H1 (cell line): Measurements from ENCODE around the gene TIMM23. TPM values are rescaled to one million over a fixed set of nuclear protein-coding genes. Genes with fewer than 3 reads are reported as not detected.

ENCODE experiments used
- BCL11A ChIP-seq, 2 experiments: IDR thresholded peaks; one replicate each; pipeline ENCODE4 v1.6.1; 2011; ENCODE audit warnings: low read depth in 2 of 2, low read length in 2 of 2, mild to moderate bottlenecking in 2 of 2
- HDAC2 ChIP-seq, 2 experiments: fragments of 300-600 bp in 1 of 2; sonication (generic) in 1 of 2; IDR thresholded peaks; 2 replicates each; pipeline ENCODE4 v1.6.1; 2011 to 2012; ENCODE audit warnings: low read depth in 2 of 2, low read length in 2 of 2, mild to moderate bottlenecking in 2 of 2, moderate library complexity in 2 of 2, borderline replicate concordance in 1 of 2, inconsistent platforms in 1 of 2
- TAF7 ChIP-seq: optimal IDR thresholded peaks from 2 replicates; pipeline ENCODE3; 2011; ENCODE audit warnings: low read depth, mild to moderate bottlenecking, inconsistent platforms, low read length, moderate library complexity, borderline replicate concordance
- TEAD4 ChIP-seq: IDR thresholded peaks from 2 replicates; pipeline ENCODE4 v1.6.1; 2012; ENCODE audit warnings: low read depth, low read length, inconsistent platforms, mixed read lengths
- polyA plus RNA-seq, 7 experiments: library from polyadenylated mRNA; depleted of rRNA in 3 of 7; stranded (reverse) in 5 of 7; unstranded in 2 of 7; fragments of >200 nt in 5 of 7; fragments of 200-250 nt in 2 of 7; gene quantifications; 1 replicate in 5 of 7; 2 replicates in 1 of 7; 4 replicates in 1 of 7; pipeline versions ENCODE4 v1.2.1 to v1.2.3, GENCODE V29; 2011 to 2013; ENCODE audit warnings: missing spikeins in 2 of 7, mixed read lengths in 2 of 7
- small RNA-seq: library from polyadenylated mRNA; stranded (forward); fragments of <200 nt; extraction: miRNeasy Mini kit (QIAGEN cat#:217004); gene quantifications from one replicate; pipeline ENCODE3, GENCODE V24; 2013; ENCODE audit not compliant: insufficient read depth
- total RNA-seq: library from RNA; stranded (reverse); fragmentation: NEBNext Ultra II Directional; extraction: Animal tissue kit (Norgen Biotek cat#: 25700); gene quantifications from 2 replicates; pipeline ENCODE4 v1.2.1, GENCODE V29; 2021

Gene TIMM23
- total and polyA plus RNA-seq, 2 of the 8 experiments (the other 6 are each of a cell fraction or from before 2014, with no cell fraction given) = 101 to 130 TPM

DNA sequence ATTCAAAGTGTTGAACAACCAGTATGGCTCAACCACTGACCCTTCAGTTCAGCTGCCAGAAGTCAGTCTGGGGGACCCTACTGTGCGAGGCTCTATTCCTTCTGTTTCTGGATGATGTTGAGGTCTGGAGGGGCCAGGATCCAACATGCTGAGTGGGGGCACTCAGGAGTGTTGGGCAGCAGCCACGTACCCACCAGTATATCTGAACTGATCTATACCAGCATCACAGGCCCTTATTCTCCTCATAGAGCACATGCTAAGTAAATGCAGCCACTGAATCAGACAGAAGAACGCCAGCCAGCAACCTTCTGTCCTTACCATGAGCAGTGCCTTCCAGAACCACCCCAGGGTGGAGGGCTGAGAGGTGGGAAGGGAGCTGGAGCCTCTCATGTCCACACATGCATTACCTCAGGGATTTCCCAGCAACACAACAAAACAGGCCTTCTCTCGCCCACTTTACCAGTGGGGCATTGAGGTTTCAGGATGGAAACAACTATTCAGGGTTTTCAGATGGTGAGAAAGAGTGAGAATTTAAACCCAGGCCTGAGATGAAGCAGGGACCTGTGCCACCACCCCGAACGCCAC is 80.6 kb downstream of the TIMM23 start (continued):
- TF ChIP-seq BCL11A (IDR thresholded peaks at IDR 0.05; ENCODE audit: low read depth in 2 of 2, low read length in 2 of 2) = no peak
- TF ChIP-seq HDAC2 (IDR thresholded peaks at IDR 0.05; ENCODE audit: borderline replicate concordance in 1 of 2, low read depth in 2 of 2, low read length in 2 of 2) = no peak
- no peak for TF ChIP-seq TAF7
- no peak for TF ChIP-seq TEAD4

Small RNAs within 50 kb of the gene (small RNA-seq; reads per million reads assigned to genes)
- gene SNORA74C-1 = not detected

Other genes starting within 250 kb of the TIMM23 start
- 28.1 and 33.8 TPM in 2 replicates for gene WASHC2C, start 245.2 kb upstream of the TIMM23 start, total RNA-seq
- 7.0 and 8.0 TPM in 2 replicates for gene WASHC2C, start 245.2 kb upstream of the TIMM23 start, polyA plus RNA-seq (2011; rRNA removed)
- 13.9 and 19.7 TPM in 2 replicates for gene AGAP4, start 125.0 kb upstream of the TIMM23 start, total RNA-seq
- 13.5 and 16.9 TPM in 2 replicates for gene AGAP4, start 125.0 kb upstream of the TIMM23 start, polyA plus RNA-seq (2011; rRNA removed)
- gene NCOA4, start 58.1 kb downstream of the TIMM23 start, total RNA-seq = 63.7 and 65.2 TPM in 2 replicates
- 19.8 and 28.9 TPM in 2 replicates for gene NCOA4, start 58.1 kb downstream of the TIMM23 start, polyA plus RNA-seq (2011; rRNA removed)
- gene MSMB, start 73.8 kb downstream of the TIMM23 start, total RNA-seq = not detected in 2 replicates
- gene MSMB, start 73.8 kb downstream of the TIMM23 start, polyA plus RNA-seq (2011; rRNA removed) = not detected in 2 replicates